H9 (cell line): ENCODE measurements around the gene RAP1GAP. TPM values are rescaled to one million over a fixed set of nuclear protein-coding genes. Genes with fewer than 3 reads are reported as not detected.

Experiments
- DNase-seq: peaks from one replicate; pipeline ENCODE4 v3.0.0-alpha.2; 2017
- H2AFZ ChIP-seq: one replicate; pipeline ENCODE4 v1.6.1; 2013; ENCODE audit warnings: mild to moderate bottlenecking, low read length, control low read depth, moderate library complexity
- H2AK5ac ChIP-seq: 2 replicates; pipeline ENCODE4 v1.6.1; 2013; ENCODE audit warnings: low read length, control low read depth, mixed read lengths; ENCODE audit not compliant: insufficient read length
- H2BK120ac ChIP-seq: one replicate; pipeline ENCODE4 v1.6.1; 2013; ENCODE audit warnings: low read depth, mild to moderate bottlenecking, low read length, control low read depth, inconsistent platforms; ENCODE audit not compliant: poor library complexity, severe bottlenecking
- H2BK12ac ChIP-seq: 2 replicates; pipeline ENCODE4 v1.6.1; 2013; ENCODE audit warnings: low read length, control low read depth, mixed read lengths, low read depth; ENCODE audit not compliant: insufficient read length
- H2BK15ac ChIP-seq: 2 replicates; pipeline ENCODE4 v1.6.1; 2013; ENCODE audit warnings: low read depth, low read length, control low read depth
- H2BK20ac ChIP-seq: one replicate; pipeline ENCODE4 v1.6.1; 2013; ENCODE audit warnings: low read depth, mild to moderate bottlenecking, low read length, control low read depth, inconsistent platforms; ENCODE audit not compliant: poor library complexity, severe bottlenecking
- H2BK5ac ChIP-seq: 2 replicates; pipeline ENCODE4 v1.6.1; 2013; ENCODE audit warnings: low read length, control low read depth, mixed read lengths; ENCODE audit not compliant: insufficient read length
- H3K14ac ChIP-seq: 2 replicates; pipeline ENCODE4 v1.6.1; 2013; ENCODE audit warnings: low read length, control low read depth; ENCODE audit not compliant: insufficient read depth
- H3K18ac ChIP-seq: 2 replicates; pipeline ENCODE4 v1.6.1; 2013; ENCODE audit warnings: low read depth, mild to moderate bottlenecking, mixed read lengths, low read length, control low read depth; ENCODE audit not compliant: insufficient read length
- H3K23ac ChIP-seq: 2 replicates; pipeline ENCODE4 v1.6.1; 2013; ENCODE audit warnings: low read length, control low read depth, mixed read lengths, low read depth; ENCODE audit not compliant: insufficient read length
- H3K23me2 ChIP-seq: 2 replicates; pipeline ENCODE4 v1.6.1; 2013; ENCODE audit warnings: low read depth, mild to moderate bottlenecking, mixed read lengths, low read length, control low read depth; ENCODE audit not compliant: insufficient read length, poor library complexity, severe bottlenecking
- H3K27ac ChIP-seq: 2 replicates; pipeline ENCODE4 v1.5.1; 2013; ENCODE audit warnings: low read length, control low read depth, mixed read lengths, low read depth; ENCODE audit not compliant: insufficient read length
- H3K27me3 ChIP-seq: 2 replicates; pipeline ENCODE4 v1.6.1; 2013; ENCODE audit warnings: low read length, control low read depth, inconsistent platforms; ENCODE audit not compliant: insufficient read depth
- H3K4ac ChIP-seq: 2 replicates; pipeline ENCODE4 v1.6.1; 2013; ENCODE audit warnings: low read depth, mild to moderate bottlenecking, control low read depth, inconsistent platforms, low read length, moderate library complexity
- H3K4me1 ChIP-seq: 2 replicates; pipeline ENCODE4 v1.6.1; 2013; ENCODE audit warnings: low read length, control low read depth, inconsistent platforms; ENCODE audit not compliant: insufficient read depth
- H3K4me2 ChIP-seq: 2 replicates; pipeline ENCODE4 v1.6.1; 2013; ENCODE audit warnings: low read length, control low read depth, mixed read lengths; ENCODE audit not compliant: insufficient read length, insufficient read depth
- H3K56ac ChIP-seq: 2 replicates; pipeline ENCODE4 v1.6.1; 2013; ENCODE audit warnings: low read depth, mild to moderate bottlenecking, mixed read lengths, low read length, control low read depth; ENCODE audit not compliant: insufficient read length
- H3K79me1 ChIP-seq: 2 replicates; pipeline ENCODE4 v1.6.1; 2013; ENCODE audit warnings: low read depth, mild to moderate bottlenecking, moderate library complexity, low read length, control low read depth, inconsistent platforms; ENCODE audit not compliant: insufficient read depth, poor library complexity, severe bottlenecking
- H3K79me2 ChIP-seq: 2 replicates; pipeline ENCODE4 v1.6.1; 2013; ENCODE audit warnings: low read length, control low read depth, inconsistent platforms; ENCODE audit not compliant: insufficient read depth
- H3K9ac ChIP-seq: 2 replicates; pipeline ENCODE4 v1.6.1; 2013; ENCODE audit warnings: low read length, control low read depth, mixed read lengths; ENCODE audit not compliant: insufficient read length; ENCODE audit errors: extremely low read depth
- H3K9me3 ChIP-seq: one replicate; pipeline ENCODE4 v1.6.1; 2013; ENCODE audit warnings: low read depth, low read length, inconsistent platforms; ENCODE audit not compliant: control insufficient read depth
- H3T11ph ChIP-seq: one replicate; pipeline ENCODE4 v1.6.1; 2013; ENCODE audit warnings: mild to moderate bottlenecking, low read length, control low read depth, inconsistent platforms
- H4K20me1 ChIP-seq: one replicate; pipeline ENCODE4 v1.6.1; 2013; ENCODE audit not compliant: control insufficient read depth, insufficient read length, insufficient read depth
- H4K5ac ChIP-seq: 2 replicates; pipeline ENCODE4 v1.6.1; 2013; ENCODE audit warnings: low read depth, mild to moderate bottlenecking, mixed read lengths, low read length, control low read depth; ENCODE audit not compliant: insufficient read length
- H4K8ac ChIP-seq: replicated peaks from 2 replicates; pipeline ENCODE4 v1.6.1; 2013; ENCODE audit warnings: low read length, control low read depth, mixed read lengths, low read depth; ENCODE audit not compliant: insufficient read length
- H4K91ac ChIP-seq: 2 replicates; pipeline ENCODE4 v1.6.1; 2013; ENCODE audit warnings: low read depth, mild to moderate bottlenecking, moderate library complexity, mixed read lengths, low read length, control low read depth; ENCODE audit not compliant: insufficient read length
- H3K27ac Mint-ChIP-seq, 3 experiments: 2 replicates in 2 of 3; 3 replicates in 1 of 3; pipeline ENCODE4 v1.8.0; 2020 to 2021; ENCODE audit warnings: mixed read lengths in 3 of 3, mild to moderate bottlenecking in 1 of 3, moderate library complexity in 1 of 3
- H3K27me3 Mint-ChIP-seq: 2 replicates; pipeline ENCODE4 v1.8.0; 2021; ENCODE audit warnings: low read depth, mild to moderate bottlenecking, moderate library complexity, mixed read lengths
- H3K36me3 Mint-ChIP-seq, 3 experiments: 2 replicates in 2 of 3; 3 replicates in 1 of 3; pipeline ENCODE4 v1.8.0; 2020 to 2021; ENCODE audit warnings: low read depth in 3 of 3, mixed read lengths in 3 of 3; ENCODE audit not compliant: insufficient read depth in 1 of 3
- H3K4me1 Mint-ChIP-seq, 2 experiments: 2 replicates each; pipeline ENCODE4 v1.8.0; 2020; ENCODE audit warnings: mixed read lengths in 2 of 2
- H3K4me3 Mint-ChIP-seq, 2 experiments: 2 replicates in 1 of 2; 3 replicates in 1 of 2; pipeline ENCODE4 v1.8.0; 2020 to 2021; ENCODE audit warnings: mild to moderate bottlenecking in 2 of 2, mixed read lengths in 2 of 2, moderate library complexity in 1 of 2
- H3K9me3 Mint-ChIP-seq, 2 experiments: 2 replicates in 1 of 2; 3 replicates in 1 of 2; pipeline ENCODE4 v1.8.0; 2020; ENCODE audit warnings: mild to moderate bottlenecking in 2 of 2, mixed read lengths in 2 of 2, moderate library complexity in 1 of 2
- CTCF ChIP-seq: fragments of 200-600 bp; sonication (generic); conservative IDR thresholded peaks from 3 replicates; pipeline ENCODE4 v1.8.0; 2021; ENCODE audit warnings: antibody characterized with exemption, mild to moderate bottlenecking
- WGBS: extraction: QIAGEN DNeasy Blood & Tissue Kit; methylation state at CpG from one replicate; pipeline ENCODE4 v1.1.7; 2013; ENCODE audit warnings: missing lambda C conversion rate, low lambda C conversion rate, mixed read lengths; ENCODE audit not compliant: insufficient read length; ENCODE audit errors: extremely low coverage; 5-methylcytosine and 5-hydroxymethylcytosine counted together
- total RNA-seq: library from RNA; stranded (reverse); gene quantifications from 2 replicates; pipeline ENCODE4 v1.2.1, GENCODE V29; 2021

RAP1GAP gene
- total RNA-seq, 1 experiment from 2014 or later, result 7.9 TPM

- no peak overlapping the region for H2BK120ac ChIP-seq
- H3K23ac ChIP-seq, result no peak overlapping the region
- H3K27ac Mint-ChIP-seq, result peak overlapping the region in 1 of 3 experiments; percentile 88; a peak in 2 of 7 replicates
- peaks cover 13 to 16% of the 10 kb centered on the region in 2 experiments for H3K4me1 Mint-ChIP-seq
- H4K8ac ChIP-seq, result no peak overlapping the region
- peaks cover 2 to 13% (median 7%) of the 10 kb centered on the region in 3 experiments; a peak in 3 of 7 replicates for H3K36me3 Mint-ChIP-seq
- no CpG with 5 or more reads among the region's 10 CpGs for WGBS
- H4K20me1 ChIP-seq, result no peaks in the 10 kb centered on the region
- no peak overlapping the region for H3T11ph ChIP-seq
- H3K4me2 ChIP-seq, result no peak overlapping the region
- no peak overlapping the region for H2AK5ac ChIP-seq
- H2AFZ ChIP-seq, result no peak overlapping the region
- no peak overlapping the region for H3K18ac ChIP-seq
- no peaks in the 10 kb centered on the region for H3K9me3 ChIP-seq
- H3K14ac ChIP-seq, result no peak overlapping the region
- no peak overlapping the region for H3K27ac ChIP-seq
- H3K27me3 ChIP-seq, result no peaks in the 10 kb centered on the region
- no peaks in the 10 kb centered on the region for H3K23me2 ChIP-seq
- H3K9ac ChIP-seq, result no peak overlapping the region
- no peak overlapping the region for H3K4ac ChIP-seq
- H3K79me1 ChIP-seq, result no peaks in the 10 kb centered on the region
- H4K91ac ChIP-seq, result no peak overlapping the region
- DNase-seq, result no peak
- no peak overlapping the region for H2BK5ac ChIP-seq
- no peak overlapping the region for H2BK15ac ChIP-seq
- H3K79me2 ChIP-seq, result no peaks in the 10 kb centered on the region
- H3K9me3 Mint-ChIP-seq, result no peaks in the 10 kb centered on the region
- H3K4me3 Mint-ChIP-seq, result no peak overlapping the region
- H3K4me1 ChIP-seq, result no peaks in the 10 kb centered on the region
- H4K5ac ChIP-seq, result no peak overlapping the region
- H3K56ac ChIP-seq, result no peak overlapping the region
- no peaks in the 10 kb centered on the region for H3K27me3 Mint-ChIP-seq
- no peak for TF ChIP-seq CTCF
- no peak overlapping the region for H2BK12ac ChIP-seq
- H2BK20ac ChIP-seq, result no peak overlapping the region
Observed at GRCh38 chr1:21568809-21569385, 100.3 kb downstream of the RAP1GAP start.
